ENCODE results near the gene EPO.

EPO gene

GRCh38 chr7:100688326-100688860 is 31.9 kb upstream of the EPO start:
- Histone ChIP-seq H3K4me3 (no peak overlapping the region), H3K27ac (peak overlapping the region in 1 of 2 donors; percentile 19)
- no peak for DNase-seq (ENCODE audit: low spot score)
- no peak for TF ChIP-seq CTCF (IDR thresholded peaks at IDR 0.05)

- Histone ChIP-seq H3K4me3 (no peak overlapping the region), H3K27ac (no peak overlapping the region)
- DNase-seq (ENCODE audit: low spot score) = no peak
- TF ChIP-seq CTCF (IDR thresholded peaks at IDR 0.05) = no peak
These were observed 30.8 kb upstream of the EPO start for GRCh38 chr7:100689230-100690135.

- H3K27ac ChIP-seq = peak overlapping the region in 1 of 2 donors; percentile 33
- H3K4me3 ChIP-seq = peak overlapping the region; percentile 98
- no peak for DNase-seq (ENCODE audit: low spot score)
- TF ChIP-seq CTCF (IDR thresholded peaks at IDR 0.05) = peak; percentile 82
These were observed 28.3 kb upstream of the EPO start for GRCh38 chr7:100691676-100692577.

- no peak for TF ChIP-seq CTCF (IDR thresholded peaks at IDR 0.05)
- Histone ChIP-seq H3K4me3 (peak overlapping the region; percentile 98), H3K27ac (peak overlapping the region in 1 of 2 donors; percentile 33)
- DNase-seq (ENCODE audit: low spot score) = no peak
These were observed 27.7 kb upstream of the EPO start for GRCh38 chr7:100692578-100692961.

GRCh38 chr7:100693312-100694097 is 26.8 kb upstream of the EPO start:
- DNase-seq (ENCODE audit: low spot score) = no peak
- H3K4me3 ChIP-seq = peak overlapping the region; percentile 98
- H3K27ac ChIP-seq = peak overlapping the region; percentile 80 to 94
- no peak for TF ChIP-seq CTCF (IDR thresholded peaks at IDR 0.05)

- DNase-seq (ENCODE audit: low spot score) = no peak
- Histone ChIP-seq H3K4me3 (peak within 1 kb of the TSS; percentile 98), H3K27ac (peak within 1 kb of the TSS; percentile 80 to 94)
- no peak for TF ChIP-seq CTCF (IDR thresholded peaks at IDR 0.05)
These were observed 26.0 kb upstream of the EPO start, which contains the start of gene GIGYF1 for GRCh38 chr7:100694098-100694745. TSS of gene GIGYF1 (minus strand) at chr7:100694250. CDS start at chr7:100688238, 6,012 bp downstream.
